ENCODE results near the gene CELSR2. TPM values are rescaled to one million over a fixed set of nuclear protein-coding genes. Genes with fewer than 3 reads are reported as not detected.
A peak's percentile ranks its signal among the peaks of the same experiment; 100 is the strongest.

Gene CELSR2
- polyA plus RNA-seq, 3 donors = 0.03 to 0.97 (median 0.04) TPM

GRCh38 chr1:109290137-109290536, 40.8 kb downstream of the CELSR2 start:
- Histone ChIP-seq H3K9me3 (replicated peaks in 1 of 2; ENCODE audit: control insufficient read depth in 1 of 2, insufficient read depth in 1 of 2, low read length in 2 of 2) (no peaks in the 10 kb centered on the region), H2AFZ (ENCODE audit: insufficient read depth, low read depth, low read length, poor library complexity, severe bottlenecking) (no peak overlapping the region), H3K4me3 (replicated peaks in 1 of 3; ENCODE audit: low read depth in 2 of 3, low read length in 3 of 3) (no peak overlapping the region), H3K9ac (ENCODE audit: insufficient read depth, low read length, poor library complexity, severe bottlenecking) (no peak overlapping the region), H3K36me3 (replicated peaks in 1 of 2; ENCODE audit: control insufficient read depth in 1 of 2, insufficient read depth in 2 of 2, low read length in 2 of 2) (no peaks in the 10 kb centered on the region), H3K27ac (ENCODE audit: low read depth in 1 of 2, low read length in 2 of 2) (peak overlapping the region in 1 of 2 donors; percentile 76), H3K4me2 (replicated peaks; ENCODE audit: extremely low read depth, low read length, poor library complexity, severe bottlenecking) (no peak overlapping the region), H4K20me1 (ENCODE audit: insufficient read depth, low read length) (no peaks in the 10 kb centered on the region), H3K27me3 (ENCODE audit: control insufficient read depth in 2 of 2, insufficient read depth in 2 of 2, low read length in 2 of 2) (no peaks in the 10 kb centered on the region), H3K79me2 (ENCODE audit: insufficient read depth, low read length) (no peaks in the 10 kb centered on the region), H3K4me1 (ENCODE audit: control insufficient read depth in 1 of 2, insufficient read depth in 2 of 2, low read length in 2 of 2) (peaks cover 30 to 31% of the 10 kb centered on the region in 2 donors)
- Mint-ChIP-seq H3K27me3 (ENCODE audit: low read depth in 3 of 3) (peaks cover 0 to 3% (median 2%) of the 10 kb centered on the region in 3 donors), H3K9me3 (peaks cover 0 to 2% (median 0%) of the 10 kb centered on the region in 7 donors), H3K36me3 (no peaks in the 10 kb centered on the region), H3K4me1 (peaks cover 33% of the 10 kb centered on the region), H3K27ac (peak overlapping the region in 2 of 7 donors; percentile 40 to 96), H3K4me3 (no peak overlapping the region)
- intact Hi-C loops (cut with micrococcal nuclease) = no loop called here
- WGBS (ENCODE audit: insufficient coverage) = 100% methylated on average over 1 of the region's 1 CpG
- DNase-seq = no peak
- no peak for TF ChIP-seq CTCF (IDR thresholded peaks at IDR 0.05)

GRCh38 chr1:109290998-109291397, 41.7 kb downstream of the CELSR2 start:
- no peaks in the 10 kb centered on the region for H3K79me2 ChIP-seq (ENCODE audit: insufficient read depth, low read length)
- H3K36me3 ChIP-seq (replicated peaks in 1 of 2; ENCODE audit: control insufficient read depth in 1 of 2, insufficient read depth in 2 of 2, low read length in 2 of 2) = no peaks in the 10 kb centered on the region
- H4K20me1 ChIP-seq (ENCODE audit: insufficient read depth, low read length) = no peaks in the 10 kb centered on the region
- no peak overlapping the region for H3K9ac ChIP-seq (ENCODE audit: insufficient read depth, low read length, poor library complexity, severe bottlenecking)
- H3K9me3 ChIP-seq (replicated peaks in 1 of 2; ENCODE audit: control insufficient read depth in 1 of 2, insufficient read depth in 1 of 2, low read length in 2 of 2) = no peaks in the 10 kb centered on the region
- H3K4me3 ChIP-seq (replicated peaks in 1 of 3; ENCODE audit: low read depth in 2 of 3, low read length in 3 of 3) = no peak overlapping the region
- peak; percentile 83 to 92 (median 92) for DNase-seq
- H3K4me1 ChIP-seq (ENCODE audit: control insufficient read depth in 1 of 2, insufficient read depth in 2 of 2, low read length in 2 of 2) = peaks cover 36 to 38% of the 10 kb centered on the region in 2 donors
- Mint-ChIP-seq H3K9me3 (peaks cover 0 to 2% (median 0%) of the 10 kb centered on the region in 7 donors), H3K4me3 (no peak overlapping the region), H3K27me3 (ENCODE audit: low read depth in 3 of 3) (peaks cover 0 to 3% (median 2%) of the 10 kb centered on the region in 3 donors), H3K36me3 (no peaks in the 10 kb centered on the region), H3K4me1 (peaks cover 41% of the 10 kb centered on the region), H3K27ac (peak overlapping the region; percentile 84 to 97 (median 96))
- 93% methylated on average over 4 of the region's 6 CpGs for WGBS (ENCODE audit: insufficient coverage)
- H2AFZ ChIP-seq (ENCODE audit: insufficient read depth, low read depth, low read length, poor library complexity, severe bottlenecking) = peak overlapping the region; percentile 64
- intact Hi-C loops (cut with micrococcal nuclease) = no loop called here
- H3K4me2 ChIP-seq (replicated peaks; ENCODE audit: extremely low read depth, low read length, poor library complexity, severe bottlenecking) = no peak overlapping the region
- no peak for TF ChIP-seq CTCF (IDR thresholded peaks at IDR 0.05)
- H3K27ac ChIP-seq (ENCODE audit: low read depth in 1 of 2, low read length in 2 of 2) = peak overlapping the region; percentile 60 to 76
- no peaks in the 10 kb centered on the region for H3K27me3 ChIP-seq (ENCODE audit: control insufficient read depth in 2 of 2, insufficient read depth in 2 of 2, low read length in 2 of 2)

Measured in CD14-positive monocyte (primary cell).